Gastroesophageal sphincter (tissue), 3 donors: ENCODE measurements around the gene NBEA.

Experiments used
- CTCF ChIP-seq, 4 experiments: fragments of 200-600 bp in 2 of 4; fragments of 450-650 bp in 2 of 4; sonication (generic) in 1 of 4; IDR thresholded peaks; one replicate each; pipeline ENCODE4 v1.5.1; 2017 to 2019; ENCODE audit warnings: antibody characterized with exemption in 4 of 4, mild to moderate bottlenecking in 2 of 4, moderate library complexity in 2 of 4
- POLR2AphosphoS5 ChIP-seq: sonication (generic); formaldehyde crosslinking; IDR thresholded peaks from one replicate; pipeline ENCODE4 v1.6.1; 2017; ENCODE audit warnings: antibody characterized with exemption

GRCh38 chr13:35129500-35129899, 187.4 kb downstream of the NBEA start:
- TF ChIP-seq CTCF (IDR thresholded peaks at IDR 0.05) (no peak), POLR2AphosphoS5 (no peak)
